PFSK-1 (cell line): ENCODE data around the gene ACTG2.

Experiments
- FOXP2 ChIP-seq: optimal IDR thresholded peaks from 2 replicates; pipeline ENCODE3; 2011; ENCODE audit warnings: borderline replicate concordance, control low read depth, inconsistent platforms; ENCODE audit not compliant: insufficient read depth; ENCODE audit errors: extremely low read length, extremely low read depth
- POLR2AphosphoS5 ChIP-seq: IDR thresholded peaks from 2 replicates; pipeline ENCODE4 v1.6.1; 2012; ENCODE audit warnings: low read depth, mild to moderate bottlenecking, control low read depth, low read length, moderate library complexity
- SIN3A ChIP-seq: IDR thresholded peaks from 2 replicates; pipeline ENCODE4 v1.6.1; 2012; ENCODE audit warnings: mild to moderate bottlenecking, low read length, moderate library complexity, borderline replicate concordance; ENCODE audit not compliant: insufficient read depth
- TAF1 ChIP-seq: IDR thresholded peaks from 2 replicates; pipeline ENCODE4 v1.6.1; 2012; ENCODE audit warnings: low read length, control low read depth, borderline replicate concordance; ENCODE audit not compliant: insufficient read depth
- TF ChIP-seq, protein P1 (sequence below), 2 experiments: IDR thresholded peaks; 2 replicates each; pipeline versions ENCODE4 v1.6.1 to v1.8.0; 2011 to 2012; ENCODE audit warnings: low read depth in 2 of 2, low read length in 2 of 2, control low read depth in 1 of 2, inconsistent platforms in 1 of 2, mild to moderate bottlenecking in 1 of 2, moderate library complexity in 1 of 2; ENCODE audit not compliant: insufficient read depth in 1 of 2

ACTG2 gene

DNA sequence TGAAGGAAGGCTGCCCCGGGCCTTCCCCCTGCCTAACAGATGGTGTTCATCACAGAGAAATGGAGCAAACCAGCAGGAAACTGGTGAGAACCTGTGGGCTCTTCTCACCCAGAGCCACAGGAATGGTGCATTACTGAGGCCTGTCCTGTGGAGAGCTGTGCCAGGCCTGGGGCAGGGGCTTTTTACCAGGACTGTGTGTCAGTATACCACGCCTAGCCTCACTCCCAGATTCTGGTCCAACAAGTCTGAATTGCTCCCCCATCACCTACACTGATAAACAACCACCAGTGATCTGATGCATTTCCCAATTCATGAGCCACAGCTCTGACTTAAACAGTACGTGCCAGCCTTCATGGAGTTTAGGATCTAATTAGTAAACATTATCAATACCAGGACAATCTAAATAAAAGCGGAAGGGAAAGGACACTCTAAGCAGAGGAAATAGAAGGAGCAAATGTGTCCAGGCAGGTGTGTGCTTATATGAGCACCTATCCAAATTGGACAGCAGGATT lies 24.9 kb downstream of the ACTG2 start:
- TF ChIP-seq, protein P1, sequence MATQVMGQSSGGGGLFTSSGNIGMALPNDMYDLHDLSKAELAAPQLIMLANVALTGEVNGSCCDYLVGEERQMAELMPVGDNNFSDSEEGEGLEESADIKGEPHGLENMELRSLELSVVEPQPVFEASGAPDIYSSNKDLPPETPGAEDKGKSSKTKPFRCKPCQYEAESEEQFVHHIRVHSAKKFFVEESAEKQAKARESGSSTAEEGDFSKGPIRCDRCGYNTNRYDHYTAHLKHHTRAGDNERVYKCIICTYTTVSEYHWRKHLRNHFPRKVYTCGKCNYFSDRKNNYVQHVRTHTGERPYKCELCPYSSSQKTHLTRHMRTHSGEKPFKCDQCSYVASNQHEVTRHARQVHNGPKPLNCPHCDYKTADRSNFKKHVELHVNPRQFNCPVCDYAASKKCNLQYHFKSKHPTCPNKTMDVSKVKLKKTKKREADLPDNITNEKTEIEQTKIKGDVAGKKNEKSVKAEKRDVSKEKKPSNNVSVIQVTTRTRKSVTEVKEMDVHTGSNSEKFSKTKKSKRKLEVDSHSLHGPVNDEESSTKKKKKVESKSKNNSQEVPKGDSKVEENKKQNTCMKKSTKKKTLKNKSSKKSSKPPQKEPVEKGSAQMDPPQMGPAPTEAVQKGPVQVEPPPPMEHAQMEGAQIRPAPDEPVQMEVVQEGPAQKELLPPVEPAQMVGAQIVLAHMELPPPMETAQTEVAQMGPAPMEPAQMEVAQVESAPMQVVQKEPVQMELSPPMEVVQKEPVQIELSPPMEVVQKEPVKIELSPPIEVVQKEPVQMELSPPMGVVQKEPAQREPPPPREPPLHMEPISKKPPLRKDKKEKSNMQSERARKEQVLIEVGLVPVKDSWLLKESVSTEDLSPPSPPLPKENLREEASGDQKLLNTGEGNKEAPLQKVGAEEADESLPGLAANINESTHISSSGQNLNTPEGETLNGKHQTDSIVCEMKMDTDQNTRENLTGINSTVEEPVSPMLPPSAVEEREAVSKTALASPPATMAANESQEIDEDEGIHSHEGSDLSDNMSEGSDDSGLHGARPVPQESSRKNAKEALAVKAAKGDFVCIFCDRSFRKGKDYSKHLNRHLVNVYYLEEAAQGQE (IDR thresholded peaks at IDR 0.05; ENCODE audit: insufficient read depth in 1 of 2, low read depth in 2 of 2, low read length in 2 of 2) = no peak
- TF ChIP-seq FOXP2 (no peak), POLR2AphosphoS5 (no peak), TAF1 (no peak), SIN3A (no peak)

DNA sequence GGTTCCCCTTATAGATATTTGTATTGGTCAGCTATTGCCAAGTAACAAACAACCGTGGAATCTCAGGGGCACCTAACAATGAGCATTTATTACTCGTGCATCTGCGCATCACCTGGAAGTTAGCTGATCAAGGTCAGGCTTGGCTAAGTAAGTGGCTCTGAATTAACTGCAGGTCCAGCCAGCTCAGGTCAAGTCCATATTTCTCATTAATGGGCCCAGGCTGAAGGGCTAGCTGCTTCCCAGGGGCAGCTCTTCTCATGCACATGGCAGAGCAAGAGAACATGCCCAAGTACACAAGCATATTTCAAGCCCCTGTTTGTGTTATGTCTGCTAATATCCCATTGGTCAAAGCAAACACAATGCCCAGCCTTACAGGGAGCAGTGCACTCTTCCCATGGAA lies 26.0 kb downstream of the ACTG2 start:
- TF ChIP-seq FOXP2 (no peak), SIN3A (no peak), TAF1 (no peak), POLR2AphosphoS5 (no peak)
- TF ChIP-seq, protein P1 (IDR thresholded peaks at IDR 0.05; ENCODE audit: insufficient read depth in 1 of 2, low read depth in 2 of 2, low read length in 2 of 2) = no peak

DNA sequence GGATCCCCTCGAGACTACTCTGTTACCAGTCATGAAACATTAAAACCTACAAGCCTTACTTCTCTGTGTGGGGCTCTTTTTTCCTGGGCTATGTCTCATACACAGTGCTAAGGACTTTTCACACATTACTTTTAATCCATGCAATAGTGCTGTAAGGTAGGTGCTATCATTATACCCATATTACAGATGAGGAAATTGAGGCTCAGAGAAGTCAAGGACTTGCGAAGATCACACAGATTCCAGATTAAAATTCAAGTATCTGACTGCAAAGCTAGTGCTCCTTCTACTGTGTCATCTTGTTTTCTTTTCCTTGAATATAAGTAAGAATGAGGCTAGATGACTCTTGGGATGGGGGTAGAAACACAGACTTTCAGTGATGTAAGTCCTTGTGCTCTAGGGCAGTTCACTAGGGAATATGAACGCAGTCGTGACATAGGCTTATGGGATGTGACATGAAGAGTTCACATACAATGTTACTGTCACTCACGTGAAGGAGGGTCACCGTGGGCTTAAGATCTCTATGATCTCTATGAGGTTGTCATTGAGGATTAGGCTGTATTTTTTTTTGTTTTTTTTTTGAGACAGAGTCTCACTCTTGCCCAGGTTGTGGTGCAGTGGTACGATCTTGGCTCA lies 26.9 kb downstream of the ACTG2 start:
- no peak for TF ChIP-seq POLR2AphosphoS5

DNA sequence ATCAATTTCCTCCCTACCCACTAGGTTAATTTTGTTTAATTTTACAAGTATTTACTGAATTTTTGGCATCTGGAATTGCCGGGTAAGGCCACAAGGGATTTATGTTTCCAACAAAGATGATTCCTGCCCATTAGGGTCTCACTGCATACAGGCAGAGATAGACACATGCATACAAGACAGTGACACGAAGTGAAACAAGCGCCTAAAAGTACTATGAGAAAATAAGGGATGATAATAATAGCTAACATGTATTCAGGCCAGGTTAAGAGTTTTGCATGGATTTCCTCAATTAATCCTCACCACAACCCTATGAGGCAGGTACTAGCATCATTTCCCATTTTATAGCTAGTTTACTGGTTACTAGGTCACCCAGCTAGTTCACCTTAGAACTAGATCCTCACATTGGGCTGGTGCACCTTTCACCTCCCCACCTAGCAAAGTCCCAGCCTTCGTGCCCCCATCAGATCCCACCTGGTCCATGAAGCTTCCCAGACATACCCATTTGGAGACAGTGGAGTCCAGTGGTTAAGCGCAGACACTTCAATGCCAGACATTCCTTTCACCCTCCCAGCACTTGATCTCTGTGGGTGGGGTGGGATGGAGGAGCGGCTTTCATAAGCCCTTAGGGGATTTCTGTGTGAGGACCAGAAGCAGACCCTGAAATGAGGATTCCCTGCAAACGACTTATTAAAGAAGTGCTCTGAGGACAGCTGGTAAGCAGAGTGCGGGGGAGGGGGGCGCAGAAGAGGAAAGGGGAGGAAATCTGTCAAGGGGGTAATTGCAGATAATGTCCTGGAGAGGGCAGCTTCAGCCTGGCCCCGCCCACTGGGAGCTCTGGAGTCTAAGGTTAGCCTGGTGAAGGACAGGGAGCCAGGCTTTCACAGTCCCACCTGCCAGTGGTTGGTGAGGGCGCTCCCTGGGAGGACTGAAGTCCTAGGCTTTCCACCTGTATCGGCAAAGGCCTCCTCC lies 28.1 kb downstream of the ACTG2 start:
- TF ChIP-seq TAF1 (no peak), POLR2AphosphoS5 (no peak), FOXP2 (no peak), SIN3A (no peak)
- TF ChIP-seq, protein P1 (IDR thresholded peaks at IDR 0.05; ENCODE audit: insufficient read depth in 1 of 2, low read depth in 2 of 2, low read length in 2 of 2) = no peak

DNA sequence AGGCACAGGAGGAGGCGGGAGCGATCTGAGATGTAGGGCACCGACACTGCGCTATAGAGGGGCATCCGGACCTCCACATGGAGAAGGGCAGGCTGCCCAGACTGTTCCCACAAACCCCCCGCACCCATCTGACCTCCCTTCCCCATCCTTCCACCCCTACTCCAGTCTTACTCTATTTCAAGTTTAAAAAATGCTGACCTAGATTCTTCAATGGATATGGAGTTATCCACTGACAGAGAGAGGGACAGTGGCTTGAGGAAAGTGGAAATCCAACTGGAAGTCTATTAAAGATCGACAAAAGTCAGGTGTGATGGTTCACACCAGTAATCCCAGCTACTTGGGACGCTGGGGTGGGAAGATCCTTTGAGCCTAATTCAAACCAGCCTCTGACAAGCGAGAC lies 28.8 kb downstream of the ACTG2 start:
- TF ChIP-seq POLR2AphosphoS5 (no peak), FOXP2 (no peak), SIN3A (no peak), TAF1 (no peak)
- TF ChIP-seq, protein P1 (IDR thresholded peaks at IDR 0.05; ENCODE audit: insufficient read depth in 1 of 2, low read depth in 2 of 2, low read length in 2 of 2) = no peak
